ENCODE measurements around the gene IL17RC. TPM values are rescaled to one million over a fixed set of nuclear protein-coding genes. Genes with fewer than 3 reads are reported as not detected.

The IL17RC gene
- total and polyA plus RNA-seq, 2 of the 8 experiments (the other 6 are each of a cell fraction or from before 2014, with no cell fraction given), result 11.8 to 13.0 TPM

- TF ChIP-seq POLR2A (IDR thresholded peaks at IDR 0.05; ENCODE audit: control extremely low read depth in 1 of 2, low read depth in 2 of 2, low read length in 2 of 2) (no peak), USF2 (IDR thresholded peaks at IDR 0.05; ENCODE audit: low read length) (no peak), TBP (IDR thresholded peaks at IDR 0.05; ENCODE audit: low read depth, low read length) (no peak), PHF8 (conservative IDR thresholded peaks at IDR 0.05; ENCODE audit: low read depth, low read length) (no peak)
Observed at GRCh38 chr3:9944271-9944670, 27.4 kb downstream of the IL17RC start (continued).
